Fibroblast of the aortic adventitia (primary cell): ENCODE data around the gene PRKN. TPM values are rescaled to one million over a fixed set of nuclear protein-coding genes. Genes with fewer than 3 reads are reported as not detected.
A peak's percentile ranks its signal among the peaks of the same experiment; 100 is the strongest.

Experiments used
- DNase-seq: peaks from one replicate; pipeline ENCODE4 v3.0.0-alpha.2; 2010; ENCODE audit warnings: low read depth
- H3K4me3 ChIP-seq: 2 replicates; pipeline ENCODE4 v1.5.1; 2011; ENCODE audit warnings: low read depth, mild to moderate bottlenecking, control low read depth, low read length, moderate library complexity
- CTCF ChIP-seq: IDR thresholded peaks from 2 replicates; pipeline ENCODE4 v1.5.1; 2011; ENCODE audit warnings: mild to moderate bottlenecking, low read length, control low read depth, inconsistent platforms; ENCODE audit not compliant: insufficient read depth
- total RNA-seq: library from RNA; depleted of rRNA; stranded (reverse); fragments of >200 nt; gene quantifications from 2 replicates; pipeline ENCODE4 v1.2.3, GENCODE V29; 2012; ENCODE audit warnings: low replicate concordance

PRKN gene
- total RNA-seq, 1 donor, result 2.0 TPM

DNA sequence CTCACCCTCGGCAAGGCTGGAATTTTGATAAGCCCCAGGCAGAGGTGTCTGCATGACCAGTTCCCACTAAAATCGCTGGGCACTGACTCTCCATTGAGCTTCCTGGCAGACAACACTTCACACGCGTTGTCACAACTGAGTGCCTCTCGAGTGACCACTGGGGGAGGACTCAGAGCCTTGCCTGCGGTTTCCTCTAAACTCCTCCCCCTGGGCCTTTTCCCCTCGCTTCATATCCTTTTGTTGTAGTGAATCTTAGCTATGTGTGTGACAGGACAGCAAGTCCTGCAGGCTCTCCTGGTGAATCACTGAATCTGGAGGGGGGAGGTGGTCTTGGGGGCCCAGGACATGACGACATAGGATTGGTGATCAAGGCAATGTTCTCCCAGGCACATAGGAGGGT is 670.8 kb downstream of the PRKN start:
- no peak for DNase-seq
- H3K4me3 ChIP-seq, result no peak overlapping the region
- no peak for TF ChIP-seq CTCF

DNA sequence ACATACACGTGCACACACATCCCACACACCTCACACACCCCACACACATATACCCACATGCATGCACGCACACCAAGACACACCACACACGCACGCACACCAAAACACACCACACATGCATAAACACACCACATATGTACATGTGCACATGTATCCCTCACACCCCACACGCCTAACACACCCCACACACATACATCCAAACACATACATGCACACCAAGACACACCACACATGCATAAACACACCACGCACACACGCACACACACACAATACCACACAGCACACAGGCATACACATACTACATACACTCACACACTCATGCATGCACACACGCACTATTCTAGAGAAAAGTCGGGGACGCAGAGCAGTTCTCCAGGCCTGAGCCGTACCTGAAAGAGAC is 671.5 kb downstream of the PRKN start:
- TF ChIP-seq CTCF, result no peak
- no peak for DNase-seq
- H3K4me3 ChIP-seq, result no peak overlapping the region

DNA sequence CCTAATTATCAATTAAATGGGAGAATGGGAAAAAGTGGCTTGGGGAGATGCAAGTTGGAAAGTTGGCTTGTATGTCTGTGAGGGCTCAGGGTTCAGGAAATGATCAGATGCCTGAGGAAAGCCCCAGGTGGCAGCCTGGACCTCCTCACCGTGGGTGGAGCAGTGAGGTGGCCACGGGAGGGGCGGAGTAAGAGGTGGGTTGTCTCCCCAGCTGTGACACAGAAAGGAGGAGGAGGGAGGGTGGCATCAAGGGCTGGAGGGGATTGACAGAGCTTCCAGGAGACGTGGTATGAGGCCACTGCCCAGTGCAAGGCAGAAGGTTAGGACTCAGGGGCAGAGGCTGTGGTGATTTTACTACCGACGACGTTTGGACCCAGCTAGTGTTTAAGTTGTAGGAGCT is 672.2 kb downstream of the PRKN start:
- TF ChIP-seq CTCF, result no peak
- H3K4me3 ChIP-seq, result no peak overlapping the region
- no peak for DNase-seq

GRCh38 chr6:162053084-162053483 is 674.5 kb downstream of the PRKN start:
- no peak overlapping the region for H3K4me3 ChIP-seq
- DNase-seq, result no peak
- no peak for TF ChIP-seq CTCF

DNA sequence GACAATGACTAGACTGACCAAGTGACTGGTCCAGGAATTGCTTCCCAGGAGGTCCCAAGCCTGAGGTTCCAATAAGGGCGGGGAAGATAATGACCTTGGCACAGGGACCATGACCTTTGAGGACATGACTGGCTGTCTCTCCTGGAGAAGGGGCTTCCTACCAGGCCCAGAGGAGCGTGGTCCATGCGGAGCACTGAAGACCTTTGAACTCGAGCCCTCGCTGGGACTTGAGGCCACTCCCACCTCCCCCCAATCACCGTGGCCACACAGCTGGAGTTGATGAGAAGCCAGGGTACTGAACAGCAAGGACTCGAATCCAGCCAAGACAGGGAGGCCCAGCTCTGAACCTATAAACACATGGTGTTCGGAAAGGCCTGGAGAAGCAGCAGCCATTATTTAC is 677.0 kb downstream of the PRKN start:
- TF ChIP-seq CTCF, result no peak
- H3K4me3 ChIP-seq, result no peak overlapping the region
- DNase-seq, result no peak

DNA sequence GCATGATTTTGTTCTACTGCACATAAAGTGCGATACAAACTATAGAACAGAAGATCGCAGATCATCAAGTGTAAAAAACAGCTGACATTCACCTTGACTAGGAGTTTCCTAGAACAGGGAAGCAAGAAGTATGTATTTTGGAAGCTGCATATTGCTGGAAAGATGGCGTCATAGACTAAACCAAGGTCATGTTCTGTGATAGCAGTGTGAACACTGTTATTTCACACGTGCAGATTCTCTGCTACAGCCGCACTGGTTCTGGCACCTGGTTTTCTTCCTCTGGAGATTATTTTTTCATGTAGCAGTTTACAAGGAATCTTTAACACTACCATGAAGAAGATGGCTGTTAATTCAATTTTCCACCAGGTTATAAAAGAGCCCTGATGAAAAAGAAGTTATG is 681.2 kb downstream of the PRKN start:
- TF ChIP-seq CTCF, result no peak
- no peak overlapping the region for H3K4me3 ChIP-seq

GRCh38 chr6:162032620-162033019 is 694.9 kb downstream of the PRKN start:
- TF ChIP-seq CTCF, result no peak
- no peak overlapping the region for H3K4me3 ChIP-seq
- DNase-seq, result peak; percentile 28

More for the DNA sequence above, 681.2 kb downstream of the PRKN start:
- DNase-seq, result no peak
